Activated T-cell treated with anti-CD3 and anti-CD28 coated beads, Interleukin-2, amount 50 U/mL, for 4 hours (primary cell): Measurements from ENCODE around the gene PRR3. TPM values are rescaled to one million over a fixed set of nuclear protein-coding genes. Genes with fewer than 3 reads are reported as not detected.
"Not testable (repeated sequence)": the region's sequence is repeated elsewhere in the genome, so short reads cannot be mapped to it uniquely, and the experiment has no call there.

ENCODE experiments used
- ATAC-seq, 2 donors: fragments of 200-7000 bp; cut with Tn5 transposase; one replicate each; pipeline ENCODE4 v1.10.0; 2021
- DNase-seq: peaks from one replicate; pipeline ENCODE4 v3.0.0-alpha.2; 2020
- H3K27me3 Mint-ChIP-seq: one replicate; pipeline ENCODE4 v1.8.0; 2021; ENCODE audit warnings: low read depth, mixed read lengths
- H3K36me3 Mint-ChIP-seq: one replicate; pipeline ENCODE4 v1.8.0; 2022; ENCODE audit warnings: mixed read lengths; ENCODE audit not compliant: insufficient read depth
- H3K4me1 Mint-ChIP-seq: one replicate; pipeline ENCODE4 v1.8.0; 2021; ENCODE audit warnings: low read depth, mixed read lengths
- H3K4me3 Mint-ChIP-seq: one replicate; pipeline ENCODE4 v1.8.0; 2021; ENCODE audit warnings: mild to moderate bottlenecking, moderate library complexity, mixed read lengths
- H3K9me3 Mint-ChIP-seq: one replicate; pipeline ENCODE4 v1.8.0; 2021; ENCODE audit warnings: mixed read lengths
- total RNA-seq, 3 donors: library from RNA; stranded (reverse); gene quantifications; one replicate each; pipeline ENCODE4 v1.2.1, GENCODE V29; 2021

PRR3 gene
- total RNA-seq, 3 donors from 2014 or later = 41.3 to 49.3 (median 43.8) TPM

GRCh38 chr6:30572148-30572547 lies 15.1 kb downstream of the PRR3 start:
- Mint-ChIP-seq H3K4me3 (peak overlapping the region; percentile 97), H3K36me3 (peaks cover 28% of the 10 kb centered on the region), H3K27me3 (no peaks in the 10 kb centered on the region), H3K4me1 (peaks cover 70% of the 10 kb centered on the region), H3K9me3 (no peaks in the 10 kb centered on the region)
- ATAC-seq (no peak), DNase-seq (no peak)

GRCh38 chr6:30573113-30573512 lies 16.0 kb downstream of the PRR3 start:
- Mint-ChIP-seq H3K27me3 (no peaks in the 10 kb centered on the region), H3K4me3 (peak overlapping the region; percentile 97), H3K9me3 (no peaks in the 10 kb centered on the region), H3K4me1 (peaks cover 71% of the 10 kb centered on the region), H3K36me3 (peaks cover 36% of the 10 kb centered on the region)
- ATAC-seq (no peak), DNase-seq (no peak)

GRCh38 chr6:30578051-30578450 lies 21.0 kb downstream of the PRR3 start:
- DNase-seq (no peak), ATAC-seq (no peak)
- H3K27me3 Mint-ChIP-seq = no peaks in the 10 kb centered on the region
- no peaks in the 10 kb centered on the region for H3K9me3 Mint-ChIP-seq
- H3K4me3 Mint-ChIP-seq = no peak overlapping the region
- peaks cover 37% of the 10 kb centered on the region for H3K4me1 Mint-ChIP-seq
- peaks cover 54% of the 10 kb centered on the region for H3K36me3 Mint-ChIP-seq

GRCh38 chr6:30583921-30584320 lies 26.8 kb downstream of the PRR3 start:
- Mint-ChIP-seq H3K9me3 (no peaks in the 10 kb centered on the region), H3K4me3 (no peak overlapping the region), H3K36me3 (peaks cover 58% of the 10 kb centered on the region), H3K4me1 (no peaks in the 10 kb centered on the region), H3K27me3 (no peaks in the 10 kb centered on the region)
- DNase-seq (no peak), ATAC-seq (no peak)

- ATAC-seq (peak in 1 of 2 donors; percentile 21), DNase-seq (no peak)
- H3K9me3 Mint-ChIP-seq = no peaks in the 10 kb centered on the region
- no peak overlapping the region for H3K4me3 Mint-ChIP-seq
- peaks cover 53% of the 10 kb centered on the region for H3K36me3 Mint-ChIP-seq
- peaks cover 2% of the 10 kb centered on the region for H3K4me1 Mint-ChIP-seq
- no peaks in the 10 kb centered on the region for H3K27me3 Mint-ChIP-seq
These were observed 32.8 kb downstream of the PRR3 start for GRCh38 chr6:30589754-30590358.

GRCh38 chr6:30590509-30590908 lies 33.4 kb downstream of the PRR3 start:
- Mint-ChIP-seq H3K4me3 (no peak overlapping the region), H3K36me3 (peaks cover 54% of the 10 kb centered on the region), H3K4me1 (peaks cover 4% of the 10 kb centered on the region), H3K9me3 (no peaks in the 10 kb centered on the region), H3K27me3 (no peaks in the 10 kb centered on the region)
- ATAC-seq (peak; percentile 3 to 23), DNase-seq (no peak)

- ATAC-seq (peak; percentile 23), DNase-seq (no peak)
- Mint-ChIP-seq H3K27me3 (no peaks in the 10 kb centered on the region), H3K36me3 (peaks cover 52% of the 10 kb centered on the region), H3K9me3 (no peaks in the 10 kb centered on the region), H3K4me3 (no peak overlapping the region), H3K4me1 (peaks cover 4% of the 10 kb centered on the region)
These were observed 33.9 kb downstream of the PRR3 start for GRCh38 chr6:30591008-30591407.

- H3K27me3 Mint-ChIP-seq = no peaks in the 10 kb centered on the region
These were observed 35.2 kb downstream of the PRR3 start for GRCh38 chr6:30592287-30592686.

GRCh38 chr6:30597315-30598144 lies 40.4 kb downstream of the PRR3 start:
- H3K4me3 Mint-ChIP-seq, H3K9me3 Mint-ChIP-seq, H3K27me3 Mint-ChIP-seq: not testable (repeated sequence)
- peak; percentile 79 for DNase-seq
- peak; percentile 85 to 89 for ATAC-seq
- H3K4me1 Mint-ChIP-seq = peaks cover 17% of the 10 kb centered on the region
- peaks cover 15% of the 10 kb centered on the region for H3K36me3 Mint-ChIP-seq

More at GRCh38 chr6:30592287-30592686, 35.2 kb downstream of the PRR3 start:
- H3K9me3 Mint-ChIP-seq = no peaks in the 10 kb centered on the region
- no peak overlapping the region for H3K4me3 Mint-ChIP-seq
- H3K36me3 Mint-ChIP-seq = peaks cover 45% of the 10 kb centered on the region
- H3K4me1 Mint-ChIP-seq = peaks cover 8% of the 10 kb centered on the region
- DNase-seq (no peak), ATAC-seq (no peak)

- no peak overlapping the region for H3K4me3 Mint-ChIP-seq
- peaks cover 27% of the 10 kb centered on the region for H3K36me3 Mint-ChIP-seq
- ATAC-seq = no peak
- peaks cover 25% of the 10 kb centered on the region for H3K4me1 Mint-ChIP-seq
- H3K27me3 Mint-ChIP-seq = no peaks in the 10 kb centered on the region
- no peaks in the 10 kb centered on the region for H3K9me3 Mint-ChIP-seq
- DNase-seq = no peak
These were observed 42.0 kb downstream of the PRR3 start for GRCh38 chr6:30598912-30599624.

GRCh38 chr6:30599625-30600324 lies 42.7 kb downstream of the PRR3 start:
- H3K4me3 Mint-ChIP-seq = no peak overlapping the region

GRCh38 chr6:30600451-30600961 lies 43.4 kb downstream of the PRR3 start:
- no peaks in the 10 kb centered on the region for H3K27me3 Mint-ChIP-seq
- peaks cover 23% of the 10 kb centered on the region for H3K4me1 Mint-ChIP-seq
- peaks cover 33% of the 10 kb centered on the region for H3K36me3 Mint-ChIP-seq
- ATAC-seq = no peak
- no peak for DNase-seq
- no peak overlapping the region for H3K4me3 Mint-ChIP-seq
- no peaks in the 10 kb centered on the region for H3K9me3 Mint-ChIP-seq

More at GRCh38 chr6:30599625-30600324, 42.7 kb downstream of the PRR3 start:
- ATAC-seq (no peak), DNase-seq (no peak)
- no peaks in the 10 kb centered on the region for H3K9me3 Mint-ChIP-seq
- peaks cover 25% of the 10 kb centered on the region for H3K4me1 Mint-ChIP-seq
- no peaks in the 10 kb centered on the region for H3K27me3 Mint-ChIP-seq
- H3K36me3 Mint-ChIP-seq = peaks cover 31% of the 10 kb centered on the region

GRCh38 chr6:30601436-30601814 lies 44.3 kb downstream of the PRR3 start:
- ATAC-seq (no peak), DNase-seq (no peak)
- peaks cover 40% of the 10 kb centered on the region for H3K36me3 Mint-ChIP-seq
- no peak overlapping the region for H3K4me3 Mint-ChIP-seq
- no peaks in the 10 kb centered on the region for H3K27me3 Mint-ChIP-seq
- H3K9me3 Mint-ChIP-seq = no peaks in the 10 kb centered on the region
- peaks cover 26% of the 10 kb centered on the region for H3K4me1 Mint-ChIP-seq
